ENCODE results near the gene PIAS1.

Gene PIAS1

GRCh38 chr15:68113273-68113672 lies 59.2 kb downstream of the PIAS1 start:
- H3K27me3 ChIP-seq (replicated peaks; ENCODE audit: insufficient read depth, low read length), result no peaks in the 10 kb centered on the region
- peaks cover 99% of the 10 kb centered on the region for H3K79me2 ChIP-seq (ENCODE audit: low read length)
- H3K9me3 ChIP-seq (replicated peaks; ENCODE audit: insufficient read depth, low read length), result no peaks in the 10 kb centered on the region
- H3K4me3 ChIP-seq (ENCODE audit: low read length), result 0 out of 2 replicates have a peak overlapping the region, but pooled peaks have one; percentile 57
- peaks cover 70% of the 10 kb centered on the region for H3K4me1 ChIP-seq (ENCODE audit: low read length)
- no peaks in the 10 kb centered on the region for H4K20me1 ChIP-seq (ENCODE audit: insufficient read depth, low read length)
- H3K27ac ChIP-seq (ENCODE audit: low read length), result peak overlapping the region; percentile 54; the same call in 1 of the 2 replicates
- no peaks in the 10 kb centered on the region for H3K9me2 ChIP-seq (replicated peaks; ENCODE audit: insufficient read depth, low read length)
- peaks cover 22% of the 10 kb centered on the region for H3F3A ChIP-seq (ENCODE audit: insufficient read depth, low read length)
- H3K36me3 ChIP-seq (replicated peaks; ENCODE audit: insufficient read depth, low read length), result no peaks in the 10 kb centered on the region
- H2AFZ ChIP-seq (ENCODE audit: low read length), result no peak overlapping the region
- DNase-seq, result no peak
- H3K9ac ChIP-seq (ENCODE audit: low read length), result no peak overlapping the region
- TF ChIP-seq EZH2phosphoT487 (IDR thresholded peaks at IDR 0.05; ENCODE audit: low read length), result no peak
- no peak for TF ChIP-seq EZH2 (optimal IDR thresholded peaks at IDR 0.05; ENCODE audit: low read depth, low read length)
- TF ChIP-seq, protein P1, sequence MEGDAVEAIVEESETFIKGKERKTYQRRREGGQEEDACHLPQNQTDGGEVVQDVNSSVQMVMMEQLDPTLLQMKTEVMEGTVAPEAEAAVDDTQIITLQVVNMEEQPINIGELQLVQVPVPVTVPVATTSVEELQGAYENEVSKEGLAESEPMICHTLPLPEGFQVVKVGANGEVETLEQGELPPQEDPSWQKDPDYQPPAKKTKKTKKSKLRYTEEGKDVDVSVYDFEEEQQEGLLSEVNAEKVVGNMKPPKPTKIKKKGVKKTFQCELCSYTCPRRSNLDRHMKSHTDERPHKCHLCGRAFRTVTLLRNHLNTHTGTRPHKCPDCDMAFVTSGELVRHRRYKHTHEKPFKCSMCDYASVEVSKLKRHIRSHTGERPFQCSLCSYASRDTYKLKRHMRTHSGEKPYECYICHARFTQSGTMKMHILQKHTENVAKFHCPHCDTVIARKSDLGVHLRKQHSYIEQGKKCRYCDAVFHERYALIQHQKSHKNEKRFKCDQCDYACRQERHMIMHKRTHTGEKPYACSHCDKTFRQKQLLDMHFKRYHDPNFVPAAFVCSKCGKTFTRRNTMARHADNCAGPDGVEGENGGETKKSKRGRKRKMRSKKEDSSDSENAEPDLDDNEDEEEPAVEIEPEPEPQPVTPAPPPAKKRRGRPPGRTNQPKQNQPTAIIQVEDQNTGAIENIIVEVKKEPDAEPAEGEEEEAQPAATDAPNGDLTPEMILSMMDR (IDR thresholded peaks at IDR 0.05; ENCODE audit: low read length), result no peak
- peak overlapping the region; percentile 74 for H3K4me2 ChIP-seq (ENCODE audit: low read depth, low read length)

DNA sequence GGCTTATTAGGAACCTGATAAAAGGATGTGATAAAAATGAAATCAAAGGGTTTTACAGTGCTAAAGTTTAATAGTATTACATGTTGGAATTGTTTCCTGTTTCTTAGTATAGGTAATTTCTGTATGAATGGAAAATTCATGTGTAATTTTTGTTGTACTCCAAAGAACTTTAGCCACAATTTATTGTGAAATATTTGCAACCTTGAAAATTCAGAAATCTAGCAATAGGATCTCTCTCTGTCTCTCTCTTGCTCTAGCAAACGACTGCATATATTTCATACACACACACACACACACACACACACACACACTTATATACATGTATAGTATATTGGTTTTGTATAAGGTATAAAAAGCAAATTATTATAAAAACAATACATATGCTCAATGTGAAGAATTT lies 59.6 kb downstream of the PIAS1 start:
- peaks cover 22% of the 10 kb centered on the region for H3F3A ChIP-seq (ENCODE audit: insufficient read depth, low read length)
- H3K27ac ChIP-seq (ENCODE audit: low read length), result peak overlapping the region; percentile 54; the same call in 1 of the 2 replicates
- no peak for DNase-seq
- H3K27me3 ChIP-seq (replicated peaks; ENCODE audit: insufficient read depth, low read length), result no peaks in the 10 kb centered on the region
- peak overlapping the region; percentile 74 for H3K4me2 ChIP-seq (ENCODE audit: low read depth, low read length)
- no peaks in the 10 kb centered on the region for H3K36me3 ChIP-seq (replicated peaks; ENCODE audit: insufficient read depth, low read length)
- H3K4me1 ChIP-seq (ENCODE audit: low read length), result peaks cover 65% of the 10 kb centered on the region
- no peaks in the 10 kb centered on the region for H4K20me1 ChIP-seq (ENCODE audit: insufficient read depth, low read length)
- no peak overlapping the region for H2AFZ ChIP-seq (ENCODE audit: low read length)
- H3K9ac ChIP-seq (ENCODE audit: low read length), result no peak overlapping the region; the same call in 1 of the 2 replicates
- TF ChIP-seq, protein P1 (IDR thresholded peaks at IDR 0.05; ENCODE audit: low read length), result no peak
- H3K79me2 ChIP-seq (ENCODE audit: low read length), result peaks cover 99% of the 10 kb centered on the region
- H3K9me3 ChIP-seq (replicated peaks; ENCODE audit: insufficient read depth, low read length), result no peaks in the 10 kb centered on the region
- H3K9me2 ChIP-seq (replicated peaks; ENCODE audit: insufficient read depth, low read length), result no peaks in the 10 kb centered on the region
- peak overlapping the region; percentile 57 for H3K4me3 ChIP-seq (ENCODE audit: low read length)

DNA sequence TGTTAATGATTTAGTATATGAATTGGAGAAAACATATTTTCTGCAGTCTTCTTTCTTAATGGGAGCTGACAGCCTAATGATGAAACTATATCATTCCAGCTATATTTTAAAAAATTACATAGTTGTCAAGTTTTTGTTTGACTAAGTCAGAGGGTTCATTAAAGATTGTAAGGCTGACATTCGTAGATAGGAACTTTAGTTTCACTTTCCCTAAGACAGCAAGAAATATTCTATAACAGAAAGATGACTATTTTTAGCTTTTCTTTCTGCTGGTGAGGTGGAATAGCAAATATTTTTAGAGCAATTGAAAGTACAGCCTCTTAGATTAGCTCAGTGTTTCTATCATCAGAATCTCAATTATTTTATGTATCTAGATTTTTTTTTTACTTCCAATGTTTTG lies 60.2 kb downstream of the PIAS1 start:
- H3K4me3 ChIP-seq (ENCODE audit: low read length), result peak overlapping the region; percentile 57
- no peak overlapping the region for H2AFZ ChIP-seq (ENCODE audit: low read length)
- H3K27me3 ChIP-seq (replicated peaks; ENCODE audit: insufficient read depth, low read length), result no peaks in the 10 kb centered on the region
- peak overlapping the region; percentile 74 for H3K4me2 ChIP-seq (ENCODE audit: low read depth, low read length)
- H3K9ac ChIP-seq (ENCODE audit: low read length), result peak overlapping the region; percentile 37; the same call in 1 of the 2 replicates
- H3K79me2 ChIP-seq (ENCODE audit: low read length), result peaks cover 97% of the 10 kb centered on the region
- no peaks in the 10 kb centered on the region for H4K20me1 ChIP-seq (ENCODE audit: insufficient read depth, low read length)
- H3K4me1 ChIP-seq (ENCODE audit: low read length), result peaks cover 59% of the 10 kb centered on the region
- H3K27ac ChIP-seq (ENCODE audit: low read length), result peak overlapping the region; percentile 54; the same call in 1 of the 2 replicates
- H3K9me2 ChIP-seq (replicated peaks; ENCODE audit: insufficient read depth, low read length), result no peaks in the 10 kb centered on the region
- peaks cover 22% of the 10 kb centered on the region for H3F3A ChIP-seq (ENCODE audit: insufficient read depth, low read length)
- no peak for TF ChIP-seq EZH2phosphoT487 (IDR thresholded peaks at IDR 0.05; ENCODE audit: low read length)
- TF ChIP-seq EZH2 (optimal IDR thresholded peaks at IDR 0.05; ENCODE audit: low read depth, low read length), result no peak
- TF ChIP-seq, protein P1 (IDR thresholded peaks at IDR 0.05; ENCODE audit: low read length), result no peak
- no peaks in the 10 kb centered on the region for H3K9me3 ChIP-seq (replicated peaks; ENCODE audit: insufficient read depth, low read length)
- no peaks in the 10 kb centered on the region for H3K36me3 ChIP-seq (replicated peaks; ENCODE audit: insufficient read depth, low read length)
- peak; percentile 76 for DNase-seq
